Trophoblast cell (in vitro differentiated cells and primary cell): Measurements from ENCODE around the gene MORN2.

Experiments
- DNase-seq, 2 donors: peaks; one replicate each; pipeline ENCODE4 v3.0.0-alpha.2; 2016
- H2AFZ ChIP-seq: 2 replicates; pipeline ENCODE4 v1.6.1; 2013; ENCODE audit warnings: low read length, moderate library complexity, mild to moderate bottlenecking; ENCODE audit not compliant: insufficient read depth, poor library complexity
- H2AK5ac ChIP-seq: 2 replicates; pipeline ENCODE4 v1.6.1; 2013; ENCODE audit warnings: mild to moderate bottlenecking, low read length
- H2BK120ac ChIP-seq: 2 replicates; pipeline ENCODE4 v1.6.1; 2013; ENCODE audit warnings: low read length, mild to moderate bottlenecking, moderate library complexity; ENCODE audit not compliant: insufficient read depth, poor library complexity
- H2BK12ac ChIP-seq: 2 replicates; pipeline ENCODE4 v1.6.1; 2013; ENCODE audit warnings: mild to moderate bottlenecking, low read length, moderate library complexity
- H2BK5ac ChIP-seq: 2 replicates; pipeline ENCODE4 v1.6.1; 2013; ENCODE audit warnings: low read length, low read depth, moderate library complexity, mild to moderate bottlenecking; ENCODE audit not compliant: poor library complexity
- H3K14ac ChIP-seq: 2 replicates; pipeline ENCODE4 v1.6.1; 2013; ENCODE audit warnings: mild to moderate bottlenecking, low read length
- H3K18ac ChIP-seq: 2 replicates; pipeline ENCODE4 v1.6.1; 2013; ENCODE audit warnings: mild to moderate bottlenecking, low read length
- H3K23ac ChIP-seq: 2 replicates; pipeline ENCODE4 v1.6.1; 2013; ENCODE audit warnings: low read length
- H3K27ac ChIP-seq: 2 replicates; pipeline ENCODE4 v1.5.1; 2013; ENCODE audit warnings: low read depth, mild to moderate bottlenecking, inconsistent platforms, low read length, moderate library complexity
- H3K27me3 ChIP-seq: 2 replicates; pipeline ENCODE4 v1.6.1; 2013; ENCODE audit warnings: inconsistent platforms, mild to moderate bottlenecking, low read length, moderate library complexity; ENCODE audit not compliant: insufficient read depth
- H3K36me3 ChIP-seq, 2 experiments: 1 replicate in 1 of 2; 2 replicates in 1 of 2; pipeline ENCODE4 v1.6.1; 2013; ENCODE audit warnings: low read length in 2 of 2, mild to moderate bottlenecking in 2 of 2, moderate library complexity in 1 of 2; ENCODE audit not compliant: insufficient read depth in 2 of 2, control insufficient read depth in 1 of 2
- H3K4ac ChIP-seq: 2 replicates; pipeline ENCODE4 v1.6.1; 2013; ENCODE audit warnings: low read depth, mild to moderate bottlenecking, low read length, moderate library complexity
- H3K4me1 ChIP-seq, 2 experiments: 1 replicate in 1 of 2; 2 replicates in 1 of 2; pipeline ENCODE4 v1.6.1; 2013; ENCODE audit warnings: low read length in 2 of 2, mild to moderate bottlenecking in 2 of 2, moderate library complexity in 1 of 2; ENCODE audit not compliant: insufficient read depth in 2 of 2, control insufficient read depth in 1 of 2
- H3K4me2 ChIP-seq: 2 replicates; pipeline ENCODE4 v1.6.1; 2013; ENCODE audit warnings: inconsistent platforms, mild to moderate bottlenecking, low read length, moderate library complexity
- H3K4me3 ChIP-seq: 2 replicates; pipeline ENCODE4 v1.5.1; 2013; ENCODE audit warnings: mild to moderate bottlenecking, low read depth, low read length, inconsistent platforms
- H3K79me1 ChIP-seq: one replicate; pipeline ENCODE4 v1.6.1; 2013; ENCODE audit warnings: low read length
- H3K79me2 ChIP-seq: 2 replicates; pipeline ENCODE4 v1.6.1; 2013; ENCODE audit warnings: low read length, mild to moderate bottlenecking; ENCODE audit not compliant: control insufficient read depth, insufficient read depth, poor library complexity
- H3K9ac ChIP-seq: 2 replicates; pipeline ENCODE4 v1.6.1; 2013; ENCODE audit warnings: mild to moderate bottlenecking, low read length
- H3K9me3 ChIP-seq: 2 replicates; pipeline ENCODE4 v1.6.1; 2013; ENCODE audit warnings: low read depth, mild to moderate bottlenecking, control low read depth, inconsistent platforms, low read length; ENCODE audit not compliant: insufficient read depth
- H4K12ac ChIP-seq: 2 replicates; pipeline ENCODE4 v1.6.1; 2013; ENCODE audit warnings: low read depth, mild to moderate bottlenecking, low read length, moderate library complexity
- H4K8ac ChIP-seq: 2 replicates; pipeline ENCODE4 v1.6.1; 2013; ENCODE audit warnings: low read depth, mild to moderate bottlenecking, low read length, moderate library complexity
- H4K91ac ChIP-seq: one replicate; pipeline ENCODE4 v1.6.1; 2013; ENCODE audit warnings: low read depth, mild to moderate bottlenecking, low read length, moderate library complexity
- WGBS: extraction: QIAGEN DNeasy Blood & Tissue Kit; methylation state at CpG from one replicate; pipeline ENCODE4 v1.1.7; 2013; ENCODE audit warnings: missing lambda C conversion rate; ENCODE audit not compliant: insufficient read length, insufficient coverage; ENCODE audit errors: extremely low coverage; 5-methylcytosine and 5-hydroxymethylcytosine counted together

The MORN2 gene

GRCh38 chr2:38905251-38905650, 29.5 kb downstream of the MORN2 start:
- no peak overlapping the region for H3K14ac ChIP-seq
- H3K4me3 ChIP-seq: no peak overlapping the region
- no peak overlapping the region for H3K4ac ChIP-seq
- H2AFZ ChIP-seq: no peak overlapping the region
- no peaks in the 10 kb centered on the region for H3K4me1 ChIP-seq
- DNase-seq: no peak
- no peak overlapping the region for H4K12ac ChIP-seq
- no peaks in the 10 kb centered on the region for H3K36me3 ChIP-seq
- H3K9ac ChIP-seq: no peak overlapping the region
- no peak overlapping the region for H3K18ac ChIP-seq
- H3K27me3 ChIP-seq: no peaks in the 10 kb centered on the region
- no peak overlapping the region for H4K8ac ChIP-seq
- peaks cover 2% of the 10 kb centered on the region for H3K9me3 ChIP-seq
- H2BK5ac ChIP-seq: no peak overlapping the region
- H3K23ac ChIP-seq: no peak overlapping the region
- H3K4me2 ChIP-seq: no peak overlapping the region
- no peaks in the 10 kb centered on the region for H3K79me1 ChIP-seq
- no CpG with 5 or more reads among the region's 2 CpGs for WGBS
- H3K79me2 ChIP-seq: no peaks in the 10 kb centered on the region
- H4K91ac ChIP-seq: no peak overlapping the region
- H3K27ac ChIP-seq: no peak overlapping the region
- no peak overlapping the region for H2BK12ac ChIP-seq
- no peak overlapping the region for H2AK5ac ChIP-seq
- no peak overlapping the region for H2BK120ac ChIP-seq

DNA sequence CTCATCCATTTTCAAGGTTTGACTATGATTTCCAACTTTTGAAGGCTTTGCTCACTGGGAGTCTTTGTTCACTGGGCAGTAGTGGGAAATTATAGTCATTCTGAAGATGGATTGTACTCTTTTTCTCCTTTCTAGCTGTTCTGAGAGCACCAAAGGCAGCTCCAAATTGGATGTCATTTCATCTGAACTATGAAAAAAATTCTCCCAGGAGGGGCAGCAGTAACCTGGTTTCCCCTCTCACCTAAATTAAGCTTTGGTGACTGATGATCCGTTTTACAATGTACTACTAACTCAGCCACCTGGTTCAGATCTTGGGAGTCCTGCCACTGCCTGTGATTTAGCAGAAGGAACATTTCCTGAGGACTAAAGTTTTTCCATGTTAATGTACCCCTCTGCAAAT, 31.5 kb downstream of the MORN2 start:
- H3K4me1 ChIP-seq: no peaks in the 10 kb centered on the region
- no peak overlapping the region for H2BK12ac ChIP-seq
- H2AK5ac ChIP-seq: no peak overlapping the region
- H3K79me1 ChIP-seq: no peaks in the 10 kb centered on the region
- no peak overlapping the region for H4K8ac ChIP-seq
- H3K4me3 ChIP-seq: no peak overlapping the region
- no peak overlapping the region for H3K18ac ChIP-seq
- H3K27me3 ChIP-seq: no peaks in the 10 kb centered on the region
- H2BK120ac ChIP-seq: no peak overlapping the region
- no CpG with 5 or more reads among the region's 1 CpG for WGBS
- H3K14ac ChIP-seq: no peak overlapping the region
- H3K23ac ChIP-seq: no peak overlapping the region
- H4K12ac ChIP-seq: no peak overlapping the region
- H3K9ac ChIP-seq: no peak overlapping the region
- no peak overlapping the region for H2AFZ ChIP-seq
- peak; percentile 24 to 68 for DNase-seq
- H3K4ac ChIP-seq: no peak overlapping the region
- H3K27ac ChIP-seq: no peak overlapping the region
- no peak overlapping the region for H3K4me2 ChIP-seq
- no peak overlapping the region for H4K91ac ChIP-seq
- H3K9me3 ChIP-seq: peaks cover 2% of the 10 kb centered on the region
- no peak overlapping the region for H2BK5ac ChIP-seq
- no peaks in the 10 kb centered on the region for H3K36me3 ChIP-seq
- no peaks in the 10 kb centered on the region for H3K79me2 ChIP-seq

DNA sequence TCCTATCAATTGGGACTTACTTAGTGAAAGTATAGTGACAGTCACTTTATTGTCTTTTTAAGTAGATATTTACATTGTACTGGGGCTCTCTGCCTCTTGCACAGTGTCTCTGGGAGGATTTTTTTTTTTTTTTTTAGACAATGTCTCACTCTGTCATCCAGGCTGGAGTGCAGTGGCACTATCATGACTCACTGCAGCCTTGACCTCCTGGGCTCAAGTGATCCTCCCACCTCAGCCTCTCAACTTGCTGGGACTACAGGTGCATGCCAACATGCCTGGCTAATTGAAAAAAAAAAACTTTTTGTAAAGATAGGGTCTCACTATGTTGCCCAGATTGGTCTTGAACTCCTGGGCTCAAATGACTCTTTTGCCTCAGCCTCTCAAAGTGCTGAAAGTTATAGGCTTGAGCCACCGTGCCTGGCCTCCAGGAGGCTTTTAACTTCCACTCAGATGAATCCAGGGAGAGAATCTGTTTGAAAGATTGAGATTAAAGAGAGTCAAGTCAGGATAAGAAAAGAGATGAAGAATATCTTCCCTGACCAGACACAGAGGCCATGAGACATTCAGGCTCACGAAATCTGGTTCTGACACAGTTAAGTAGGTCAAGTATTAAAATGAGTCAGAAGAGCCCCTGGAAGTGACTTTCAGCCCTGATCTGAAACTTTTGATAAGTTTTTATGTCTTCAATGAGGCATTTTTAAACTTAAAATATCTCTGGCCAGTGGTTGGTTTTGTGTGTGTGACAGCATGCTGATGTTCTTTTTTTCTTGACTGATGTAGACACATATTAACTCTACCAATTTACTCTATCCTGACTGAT, 32.2 kb downstream of the MORN2 start:
- Histone ChIP-seq H3K14ac (no peak overlapping the region), H2AFZ (no peak overlapping the region), H3K4me3 (no peak overlapping the region), H2BK120ac (no peak overlapping the region), H4K8ac (no peak overlapping the region), H3K4me1 (no peaks in the 10 kb centered on the region), H3K9me3 (peaks cover 2% of the 10 kb centered on the region), H2BK5ac (no peak overlapping the region), H3K79me2 (no peaks in the 10 kb centered on the region), H4K12ac (no peak overlapping the region), H3K27me3 (no peaks in the 10 kb centered on the region), H3K27ac (no peak overlapping the region), H2AK5ac (no peak overlapping the region), H3K18ac (no peak overlapping the region), H3K23ac (no peak overlapping the region), H3K36me3 (no peaks in the 10 kb centered on the region), H3K4ac (no peak overlapping the region), H3K9ac (no peak overlapping the region), H3K79me1 (no peaks in the 10 kb centered on the region), H4K91ac (no peak overlapping the region), H2BK12ac (no peak overlapping the region), H3K4me2 (no peak overlapping the region)
- DNase-seq: peak; percentile 4 to 40
- WGBS: no CpG with 5 or more reads among the region's 2 CpGs

DNA sequence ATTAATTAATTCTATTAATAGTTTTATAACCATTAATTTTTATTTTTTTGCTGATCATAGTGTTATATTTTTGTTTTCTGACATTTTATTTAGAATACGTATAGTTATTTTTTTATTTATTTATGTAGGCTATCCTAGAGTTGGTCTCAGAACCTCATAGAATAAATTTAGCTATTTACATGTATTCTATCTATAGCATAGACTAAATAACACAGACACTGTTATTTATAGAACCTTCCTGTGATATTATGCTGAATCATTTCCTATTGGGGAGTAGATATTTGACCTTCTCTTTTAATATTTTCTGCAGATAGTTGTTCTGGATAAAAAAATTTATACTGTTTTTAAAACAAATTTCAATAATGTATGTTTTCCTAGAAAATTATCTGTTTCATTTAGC, 34.1 kb downstream of the MORN2 start:
- H4K8ac ChIP-seq: no peak overlapping the region
- H2AK5ac ChIP-seq: no peak overlapping the region
- no peak overlapping the region for H3K14ac ChIP-seq
- WGBS: no CpG with 5 or more reads among the region's 1 CpG
- H4K12ac ChIP-seq: no peak overlapping the region
- H3K9ac ChIP-seq: no peak overlapping the region
- no peak overlapping the region for H3K4me2 ChIP-seq
- H3K27me3 ChIP-seq: no peaks in the 10 kb centered on the region
- no peaks in the 10 kb centered on the region for H3K79me2 ChIP-seq
- no peak overlapping the region for H3K27ac ChIP-seq
- H3K23ac ChIP-seq: no peak overlapping the region
- no peak overlapping the region for H2BK120ac ChIP-seq
- no peaks in the 10 kb centered on the region for H3K4me1 ChIP-seq
- no peak overlapping the region for H2BK12ac ChIP-seq
- no peak for DNase-seq
- peaks cover 2% of the 10 kb centered on the region for H3K9me3 ChIP-seq
- H2BK5ac ChIP-seq: no peak overlapping the region
- H4K91ac ChIP-seq: no peak overlapping the region
- H3K79me1 ChIP-seq: no peaks in the 10 kb centered on the region
- H3K18ac ChIP-seq: no peak overlapping the region
- H3K4ac ChIP-seq: no peak overlapping the region
- no peaks in the 10 kb centered on the region for H3K36me3 ChIP-seq
- no peak overlapping the region for H3K4me3 ChIP-seq
- H2AFZ ChIP-seq: no peak overlapping the region
